M059J (cell line): Measurements from ENCODE around the gene CDSN. TPM values are rescaled to one million over a fixed set of nuclear protein-coding genes. Genes with fewer than 3 reads are reported as not detected.
"Not testable (repeated sequence)": the region's sequence is repeated elsewhere in the genome, so short reads cannot be mapped to it uniquely, and the experiment has no call there.

Experiments
- DNase-seq: peaks from one replicate; pipeline ENCODE4 v3.0.0-alpha.2; 2012; ENCODE audit warnings: low read depth
- total RNA-seq: library from RNA; depleted of rRNA; stranded (reverse); fragments of >200 nt; shearing (Covaris generic); gene quantifications from 2 replicates; pipeline ENCODE4 v1.2.3, GENCODE V29; 2014; rRNA removed

CDSN gene
- total RNA-seq, 1 experiment from 2014 or later: not detected

DNA sequence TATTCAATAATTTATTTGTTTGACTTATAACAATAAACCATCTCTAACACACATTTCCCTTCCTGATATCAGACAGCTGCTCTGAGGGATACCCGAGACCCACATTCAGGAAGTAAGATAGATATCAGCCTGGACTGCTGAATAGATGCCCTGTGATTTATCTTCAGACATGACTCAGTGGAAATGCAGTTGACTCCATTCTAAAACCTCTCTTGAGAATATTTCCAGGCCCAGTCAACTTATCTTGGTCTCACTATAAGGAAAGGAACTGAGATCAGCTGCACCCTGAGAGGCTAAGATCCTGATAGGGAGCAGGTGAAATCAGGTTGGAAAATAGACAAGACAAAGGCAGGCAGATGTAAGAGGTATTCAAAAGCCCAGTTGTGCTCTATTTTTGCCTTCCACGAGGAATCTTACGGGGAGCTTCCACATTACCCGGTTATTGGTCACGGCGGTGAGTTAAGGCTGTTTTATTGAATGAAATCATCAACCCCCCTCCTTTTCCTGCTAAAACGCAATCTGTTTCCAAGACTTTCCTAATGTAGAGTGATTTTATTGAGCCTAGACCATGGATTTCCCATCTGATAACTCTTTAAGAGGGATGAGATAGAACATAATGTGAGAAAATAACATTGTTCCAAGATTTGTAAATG is 33.3 kb downstream of the CDSN start:
- DNase-seq: peak; percentile 89

DNA sequence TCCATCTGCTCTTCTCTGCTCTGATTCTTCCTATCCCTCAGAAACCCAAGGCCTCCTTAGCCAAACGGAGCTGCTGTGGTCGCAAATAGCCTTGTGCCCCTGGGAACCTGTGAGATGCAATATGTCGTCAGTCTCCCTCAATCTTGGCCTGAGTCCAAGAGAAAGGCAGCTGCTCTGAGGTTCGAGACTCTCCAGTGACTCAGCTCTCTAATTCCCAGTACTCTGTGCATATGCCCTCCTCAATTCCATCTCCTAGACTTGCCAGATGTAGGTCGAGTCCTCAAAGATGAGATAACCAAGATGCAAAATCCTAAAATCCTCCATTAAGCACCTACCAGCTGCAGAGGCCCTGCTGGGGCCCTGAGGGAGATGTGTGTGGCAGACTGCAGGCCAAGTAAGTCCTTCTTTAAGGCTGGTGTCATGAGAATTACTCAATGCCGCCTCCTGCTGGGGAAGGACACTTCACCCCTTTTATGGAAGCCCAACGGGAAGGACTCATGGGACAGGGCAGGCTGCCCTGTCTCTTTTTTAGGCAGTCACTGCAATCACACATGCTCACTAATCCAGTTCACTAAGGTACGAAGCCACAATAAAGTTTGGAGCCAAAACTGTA is 36.4 kb downstream of the CDSN start:
- peak; percentile 76 for DNase-seq

DNA sequence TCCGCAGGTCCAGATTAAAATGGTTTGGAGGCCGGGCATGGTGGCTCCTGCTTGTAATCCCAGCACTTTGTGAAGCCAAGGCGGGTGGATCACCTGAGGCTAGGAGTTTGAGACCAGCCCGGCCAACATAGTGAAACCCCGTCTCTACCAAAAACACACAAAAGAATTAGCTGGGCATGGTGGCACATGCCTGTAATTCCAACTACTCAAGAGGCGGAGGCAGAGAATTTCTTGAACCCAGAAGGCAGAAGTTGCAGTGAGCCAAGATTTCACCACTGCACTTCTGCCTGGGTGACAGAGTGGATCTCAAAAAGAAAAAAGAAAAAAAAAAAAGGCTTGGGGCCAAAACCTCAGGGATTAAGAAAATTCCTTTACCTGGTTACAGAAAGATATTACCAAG is 38.4 kb downstream of the CDSN start:
- no peak for DNase-seq

DNA sequence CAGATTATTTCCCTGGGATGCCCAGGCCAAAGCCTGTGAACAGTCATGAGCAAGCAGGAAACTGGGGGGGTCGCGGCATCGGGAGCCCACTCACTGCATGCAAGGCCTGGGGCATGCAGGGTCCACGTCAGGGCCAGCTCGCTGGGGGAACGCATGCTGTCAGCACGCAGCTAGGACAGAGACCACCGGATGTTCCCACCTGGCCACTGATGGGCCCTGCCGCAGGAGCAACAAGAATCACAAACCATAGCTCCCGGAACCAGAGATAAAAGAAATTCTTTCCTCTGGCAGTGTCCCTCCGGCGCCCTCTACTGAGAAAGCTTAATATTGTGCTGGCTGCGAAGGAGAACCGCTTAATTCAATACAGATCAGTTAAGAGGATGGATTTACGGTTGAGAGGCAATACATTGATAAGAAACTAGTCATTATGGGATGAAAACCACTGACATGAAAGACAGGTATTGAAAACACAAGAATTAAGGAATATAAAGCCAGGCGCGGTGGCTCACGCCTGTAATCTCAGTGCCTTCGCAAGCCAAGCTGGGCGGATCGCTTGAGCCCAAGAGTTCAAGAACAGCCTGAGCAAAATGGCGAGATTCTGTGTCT is 40.5 kb downstream of the CDSN start:
- DNase-seq: peak; percentile 76

DNA sequence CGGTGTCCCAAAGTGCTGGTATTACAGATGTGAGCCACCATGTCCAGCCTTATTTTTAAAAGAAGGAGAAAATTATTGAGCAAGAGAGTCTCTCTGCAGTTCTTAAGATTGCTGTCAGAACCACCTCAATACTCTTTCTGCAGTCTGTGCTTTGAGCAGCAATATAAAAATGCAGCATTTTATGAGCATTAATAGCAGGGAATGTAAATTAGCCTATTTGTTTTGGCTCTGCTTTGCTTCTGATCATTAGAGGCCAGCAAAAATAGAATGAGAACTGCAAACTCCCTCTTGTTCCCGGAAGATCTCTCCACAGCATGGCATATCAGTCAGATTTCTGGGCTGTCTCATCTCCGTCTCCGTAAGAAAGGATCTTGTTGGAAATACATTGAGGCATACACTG is 43.6 kb downstream of the CDSN start:
- no peak for DNase-seq

DNA sequence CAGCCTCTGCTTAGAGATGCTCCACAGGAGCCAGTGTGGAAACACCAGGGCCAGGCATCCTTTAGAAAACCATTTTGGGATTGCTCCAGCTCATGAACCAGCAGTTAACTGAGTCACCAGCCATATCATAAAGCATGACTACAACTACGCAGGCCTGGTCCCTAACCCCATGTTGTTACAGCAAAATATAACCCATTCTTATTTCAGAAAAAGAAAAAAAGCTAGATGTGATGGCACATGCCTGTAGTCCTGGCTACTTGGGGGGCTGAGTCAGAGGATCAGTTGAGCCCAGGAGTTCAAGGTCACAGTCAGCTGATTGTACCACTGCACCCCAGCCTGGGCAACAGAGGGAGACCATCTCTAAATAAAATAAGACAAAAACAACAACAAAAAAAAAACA is 44.7 kb downstream of the CDSN start:
- peak; percentile 61 for DNase-seq

DNA sequence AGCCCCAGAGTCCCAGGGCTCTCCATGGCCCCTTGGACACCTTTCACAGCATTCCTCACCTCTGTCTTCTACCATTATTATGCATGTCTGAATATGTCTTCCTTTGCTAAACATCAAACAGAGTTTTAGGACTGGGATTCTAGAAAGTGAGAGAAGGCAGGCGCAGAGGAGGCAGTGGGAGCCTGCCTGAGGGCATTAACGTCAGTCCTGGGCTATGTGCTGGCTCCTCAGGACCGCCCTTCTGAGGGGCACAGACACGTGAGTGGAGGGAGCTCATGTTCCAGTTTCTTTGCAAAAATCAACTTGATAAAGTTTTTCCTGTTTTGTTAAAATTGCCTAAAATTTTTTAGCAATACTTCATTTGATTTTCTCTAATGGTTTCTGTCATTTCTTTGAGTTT is 45.8 kb downstream of the CDSN start:
- no peak for DNase-seq

DNA sequence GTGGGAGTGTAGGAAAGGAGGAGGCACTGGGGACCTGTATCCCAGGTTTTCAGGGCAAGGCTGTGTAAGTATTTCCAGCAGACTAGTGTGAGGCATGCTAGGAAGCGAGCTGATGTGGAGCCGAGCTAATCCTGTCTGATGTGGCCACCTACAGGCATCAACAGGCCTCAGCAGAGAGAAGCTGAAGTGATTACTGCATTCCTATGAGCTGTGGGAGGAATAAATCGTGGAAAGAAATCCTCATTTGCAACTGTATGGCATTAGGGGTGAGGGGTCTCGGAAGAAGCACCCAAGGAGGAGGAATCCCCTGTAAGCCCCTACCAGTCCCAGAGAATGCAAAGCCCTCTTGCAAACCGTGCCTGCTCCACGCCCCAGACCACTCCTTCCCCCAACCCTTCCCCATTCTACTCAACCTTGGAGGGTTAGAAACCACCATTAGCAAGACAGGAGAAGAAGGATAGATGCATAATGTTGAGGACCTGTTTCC is 49.5 kb downstream of the CDSN start:
- peak; percentile 88 for DNase-seq

DNA sequence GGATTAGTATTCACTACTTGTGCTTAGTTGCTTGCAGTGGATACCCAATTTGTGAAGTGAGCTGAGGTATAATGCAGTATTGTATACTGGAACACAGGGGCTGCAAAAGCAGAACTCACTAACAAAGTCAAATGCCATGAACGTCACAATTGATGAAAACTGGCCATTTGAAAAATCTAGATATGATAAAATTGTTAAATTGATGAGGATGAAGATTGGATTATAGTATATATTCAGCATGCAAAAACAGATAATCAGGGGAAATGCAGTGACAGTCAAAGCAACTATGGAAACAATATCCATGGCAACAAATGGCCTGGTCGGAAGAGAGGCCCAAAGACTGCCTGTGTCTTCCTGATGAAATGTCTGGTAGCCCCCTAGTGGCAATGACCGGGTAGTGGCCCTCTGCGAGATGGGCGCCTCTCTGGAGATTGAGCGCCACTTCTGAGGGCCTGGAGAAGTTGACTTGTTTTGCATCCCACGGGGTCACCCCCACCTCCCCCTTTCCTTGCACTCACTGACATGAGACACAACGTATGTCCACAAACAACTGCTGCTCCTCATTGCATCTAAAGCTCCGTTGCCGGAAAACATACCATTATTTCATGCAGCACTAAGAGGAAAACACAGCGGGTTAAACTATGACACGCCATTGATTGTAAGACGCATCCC is 51.4 kb downstream of the CDSN start:
- DNase-seq: peak; percentile 87

DNA sequence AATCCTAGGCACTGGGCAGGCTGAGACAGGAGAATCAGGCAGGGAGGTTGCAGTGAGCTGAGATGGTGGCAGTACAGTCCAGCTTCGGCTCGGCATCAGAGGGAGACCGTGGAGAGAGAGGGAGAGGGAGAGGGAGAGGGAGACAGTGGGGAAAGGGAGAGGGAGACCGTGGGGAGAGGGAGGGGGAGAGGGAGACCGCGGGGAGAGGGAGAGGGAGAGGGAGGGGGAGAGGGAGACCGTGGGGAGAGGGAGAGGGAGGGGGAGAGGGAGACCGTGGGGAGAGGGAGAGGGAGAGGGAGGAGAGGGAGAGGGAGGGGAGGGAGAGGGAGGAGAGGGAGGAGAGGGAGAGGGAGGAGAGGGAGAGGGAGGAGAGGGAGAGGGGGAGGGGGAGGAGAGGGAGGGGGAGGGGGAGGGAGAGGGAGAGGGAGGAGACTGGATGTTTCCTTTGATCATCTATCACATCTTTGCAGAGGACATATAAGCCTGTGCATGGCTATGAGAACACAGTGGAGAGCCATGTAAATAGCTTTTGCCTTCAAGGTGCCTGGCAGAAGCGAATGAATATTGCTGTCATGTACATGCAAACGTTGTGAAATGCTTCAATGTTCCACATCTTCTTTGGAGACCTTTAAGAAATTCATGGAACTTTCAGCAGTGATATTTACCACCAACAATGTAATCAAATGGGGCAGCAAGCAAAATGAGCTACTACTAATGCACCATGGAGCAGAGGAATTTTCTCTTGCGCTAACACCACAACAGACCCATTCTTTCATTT is 52.2 kb downstream of the CDSN start:
- DNase-seq: not testable (repeated sequence)

DNA sequence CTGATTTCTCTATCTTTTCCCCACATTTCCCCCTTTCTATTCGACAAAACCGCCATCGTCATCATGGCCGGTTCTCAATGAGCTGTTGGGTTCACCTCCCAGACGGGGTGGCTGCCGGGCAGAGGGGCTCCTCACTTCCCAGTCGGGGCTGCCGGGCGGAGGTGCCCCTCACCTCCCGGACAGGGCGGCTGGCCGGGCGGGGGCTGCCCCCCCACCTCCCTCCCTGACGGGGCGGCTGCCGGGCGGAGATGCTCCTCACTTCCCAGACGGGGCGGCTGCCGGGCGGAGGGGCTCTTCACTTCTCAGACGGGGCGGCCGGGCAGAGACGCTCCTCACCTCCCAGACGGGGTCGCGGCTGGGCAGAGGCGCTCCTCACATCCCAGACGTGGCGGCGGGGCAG is 53.2 kb downstream of the CDSN start:
- DNase-seq: not testable (repeated sequence)

DNA sequence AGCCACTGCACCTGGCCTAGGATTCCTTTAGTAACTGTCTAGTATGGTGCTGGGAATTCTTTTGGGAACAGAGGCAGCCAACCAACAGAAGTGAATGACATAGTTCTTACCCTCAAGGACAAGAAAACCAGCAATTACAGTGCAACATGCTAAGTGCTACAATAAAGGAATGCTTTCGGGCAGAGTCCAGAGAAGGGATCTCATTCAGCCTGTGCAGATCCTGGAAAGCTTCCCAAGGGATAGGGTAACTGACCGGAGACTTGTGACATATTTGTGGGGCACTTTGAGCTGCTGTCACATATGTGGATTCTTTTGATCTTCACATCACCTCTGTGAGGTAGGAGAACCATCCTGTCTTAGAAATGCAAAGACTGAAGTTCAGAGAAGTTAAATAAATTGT is 54.7 kb downstream of the CDSN start:
- no peak for DNase-seq

Other genes starting within 250 kb of the CDSN start
- 33.9 and 73.5 TPM in 2 replicates for gene DDR1, start 235.9 kb downstream of the CDSN start, total RNA-seq
- gene GTF2H4, start 212.2 kb downstream of the CDSN start, total RNA-seq: 11.4 and 17.7 TPM in 2 replicates
- 7.4 and 10.1 TPM in 2 replicates for gene VARS2, start 206.2 kb downstream of the CDSN start, total RNA-seq
- gene SFTA2, start 188.3 kb downstream of the CDSN start, total RNA-seq: not detected in 2 replicates
- gene MUCL3, start 179.5 kb downstream of the CDSN start, total RNA-seq: not detected in 2 replicates
- not detected in 2 replicates for gene MUC21, start 136.7 kb downstream of the CDSN start, total RNA-seq
- not detected in 2 replicates for gene MUC22, start 110.0 kb downstream of the CDSN start, total RNA-seq
- not detected in 2 replicates for gene C6orf15, start 7.9 kb downstream of the CDSN start, total RNA-seq
- gene PSORS1C1, start 5.6 kb downstream of the CDSN start, total RNA-seq: 0.15 and 8.3 TPM in 2 replicates
- gene PSORS1C2, start 18.6 kb upstream of the CDSN start, total RNA-seq: not detected in 2 replicates
- gene CCHCR1, start 37.4 kb upstream of the CDSN start, total RNA-seq: 25.5 and 25.9 TPM in 2 replicates
- 84.1 and 130 TPM in 2 replicates for gene TCF19, start 38.1 kb upstream of the CDSN start, total RNA-seq
- gene POU5F1, start 50.2 kb upstream of the CDSN start, total RNA-seq: 0.39 TPM in 1 of 2 replicates, not detected in the other
- 2,132 and 2,500 TPM in 2 replicates for gene HLA-C, start 151.6 kb upstream of the CDSN start, total RNA-seq
- 5,375 and 6,541 TPM in 2 replicates for gene HLA-B, start 236.7 kb upstream of the CDSN start, total RNA-seq